Erythroblast (primary cell): ENCODE measurements around the gene AIFM2.

ENCODE experiments used
- GATA1 ChIP-seq: IDR thresholded peaks from 2 replicates; pipeline ENCODE4 v1.6.1; 2011; ENCODE audit warnings: low read depth, mild to moderate bottlenecking, control low read depth, low read length, moderate library complexity
- POLR2A ChIP-seq: IDR thresholded peaks from 2 replicates; pipeline ENCODE4 v1.6.1; 2011; ENCODE audit warnings: mild to moderate bottlenecking, low read length

- TF ChIP-seq POLR2A (no peak), GATA1 (no peak)
These were observed 36.5 kb downstream of the AIFM2 start for GRCh38 chr10:70096016-70096704.
